Measurements from ENCODE around the gene AFF4. TPM values are rescaled to one million over a fixed set of nuclear protein-coding genes. Genes with fewer than 3 reads are reported as not detected.

Gene AFF4
- total and polyA plus RNA-seq, 12 donors: 9.7 to 158 (median 83.0) TPM

- intact Hi-C loops (cut with DNase I): no loop called here
- no peaks in the 10 kb centered on the region for H3K27me3 ChIP-seq
- TF ChIP-seq CTCF (IDR thresholded peaks at IDR 0.05): no peak
- 91 to 98% (median 96%) methylated on average over 2 to 3 of the region's 3 CpGs for WGBS, 4 donors
- H3K27ac ChIP-seq: no peak overlapping the region
- H3K9me3 ChIP-seq (replicated peaks in 1 of 3): no peaks in the 10 kb centered on the region
- DNase-seq: no peak
- H3K4me1 ChIP-seq (replicated peaks in 1 of 2): no peaks in the 10 kb centered on the region
- H3K4me3 ChIP-seq: no peak overlapping the region
- H3K36me3 ChIP-seq (replicated peaks in 1 of 2): no peaks in the 10 kb centered on the region
Measured at GRCh38 chr5:132853323-132853722, 110.1 kb downstream of the AFF4 start.

- Histone ChIP-seq H3K36me3 (replicated peaks in 1 of 2) (no peaks in the 10 kb centered on the region), H3K4me1 (replicated peaks in 1 of 2) (no peaks in the 10 kb centered on the region), H3K9me3 (replicated peaks in 1 of 3) (no peaks in the 10 kb centered on the region), H3K27ac (no peak overlapping the region), H3K4me3 (no peak overlapping the region), H3K27me3 (no peaks in the 10 kb centered on the region)
- WGBS, 4 donors: 76 to 86% (median 79%) methylated on average over 2 of the region's 2 CpGs
- TF ChIP-seq CTCF (IDR thresholded peaks at IDR 0.05) (no peak), POLR2A (IDR thresholded peaks at IDR 0.05) (no peak)
- DNase-seq: no peak
- intact Hi-C loops (cut with DNase I): no loop called here
Measured at GRCh38 chr5:132850066-132850465, 113.4 kb downstream of the AFF4 start.

- H3K9me3 ChIP-seq (replicated peaks in 1 of 3): no peaks in the 10 kb centered on the region
- H3K36me3 ChIP-seq (replicated peaks in 1 of 2): no peaks in the 10 kb centered on the region
- WGBS, 4 donors: 67 to 90% (median 86%) methylated on average over 1 of the region's 1 CpG
- H3K4me3 ChIP-seq: no peak overlapping the region
- TF ChIP-seq POLR2A (IDR thresholded peaks at IDR 0.05) (no peak), CTCF (IDR thresholded peaks at IDR 0.05) (no peak)
- no peaks in the 10 kb centered on the region for H3K4me1 ChIP-seq (replicated peaks in 1 of 2)
- no peaks in the 10 kb centered on the region for H3K27me3 ChIP-seq
- intact Hi-C loops (cut with DNase I): no loop called here
- no peak overlapping the region for H3K27ac ChIP-seq
- DNase-seq: no peak
Measured at GRCh38 chr5:132849347-132849746, 114.1 kb downstream of the AFF4 start.

GRCh38 chr5:132848270-132848669 lies 115.2 kb downstream of the AFF4 start:
- no peak for DNase-seq
- Histone ChIP-seq H3K4me3 (no peak overlapping the region), H3K27ac (no peak overlapping the region), H3K9me3 (replicated peaks in 1 of 3) (no peaks in the 10 kb centered on the region), H3K4me1 (replicated peaks in 1 of 2) (no peaks in the 10 kb centered on the region), H3K27me3 (no peaks in the 10 kb centered on the region), H3K36me3 (replicated peaks in 1 of 2) (no peaks in the 10 kb centered on the region)
- no peak for TF ChIP-seq CTCF (IDR thresholded peaks at IDR 0.05)
- TF ChIP-seq POLR2A (IDR thresholded peaks at IDR 0.05): no peak
- intact Hi-C loops (cut with DNase I): no loop called here
- 87 to 95% (median 89%) methylated on average over 8 of the region's 8 CpGs for WGBS, 4 donors
